AG09309 (cell line): ENCODE data around the gene ELAVL1.
"Not testable (repeated sequence)": the region's sequence is repeated elsewhere in the genome, so short reads cannot be mapped to it uniquely, and the experiment has no call there.

Experiments
- DNase-seq: peaks from one replicate; pipeline ENCODE4 v3.0.0-alpha.2; 2010; ENCODE audit warnings: low read depth
- H3K4me3 ChIP-seq: 2 replicates; pipeline ENCODE4 v1.5.1; 2011; ENCODE audit warnings: mild to moderate bottlenecking, low read depth, low read length, moderate library complexity; ENCODE audit not compliant: control insufficient read depth
- TF ChIP-seq, protein P1 (sequence below): IDR thresholded peaks from 2 replicates; pipeline ENCODE4 v1.5.1; 2011; ENCODE audit warnings: mild to moderate bottlenecking, low read depth, low read length, inconsistent platforms; ENCODE audit not compliant: insufficient read depth, control insufficient read depth; ENCODE audit errors: missing control alignments

Gene ELAVL1

GRCh38 chr19:8044018-8044417 lies 38.6 kb upstream of the ELAVL1 start:
- TF ChIP-seq, protein P1, sequence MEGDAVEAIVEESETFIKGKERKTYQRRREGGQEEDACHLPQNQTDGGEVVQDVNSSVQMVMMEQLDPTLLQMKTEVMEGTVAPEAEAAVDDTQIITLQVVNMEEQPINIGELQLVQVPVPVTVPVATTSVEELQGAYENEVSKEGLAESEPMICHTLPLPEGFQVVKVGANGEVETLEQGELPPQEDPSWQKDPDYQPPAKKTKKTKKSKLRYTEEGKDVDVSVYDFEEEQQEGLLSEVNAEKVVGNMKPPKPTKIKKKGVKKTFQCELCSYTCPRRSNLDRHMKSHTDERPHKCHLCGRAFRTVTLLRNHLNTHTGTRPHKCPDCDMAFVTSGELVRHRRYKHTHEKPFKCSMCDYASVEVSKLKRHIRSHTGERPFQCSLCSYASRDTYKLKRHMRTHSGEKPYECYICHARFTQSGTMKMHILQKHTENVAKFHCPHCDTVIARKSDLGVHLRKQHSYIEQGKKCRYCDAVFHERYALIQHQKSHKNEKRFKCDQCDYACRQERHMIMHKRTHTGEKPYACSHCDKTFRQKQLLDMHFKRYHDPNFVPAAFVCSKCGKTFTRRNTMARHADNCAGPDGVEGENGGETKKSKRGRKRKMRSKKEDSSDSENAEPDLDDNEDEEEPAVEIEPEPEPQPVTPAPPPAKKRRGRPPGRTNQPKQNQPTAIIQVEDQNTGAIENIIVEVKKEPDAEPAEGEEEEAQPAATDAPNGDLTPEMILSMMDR: no peak
- no peak overlapping the region for H3K4me3 ChIP-seq
- no peak for DNase-seq

- no peak for DNase-seq
- H3K4me3 ChIP-seq: no peak overlapping the region
- TF ChIP-seq, protein P1: no peak
These were observed 37.5 kb upstream of the ELAVL1 start for GRCh38 chr19:8042900-8043299.

DNA sequence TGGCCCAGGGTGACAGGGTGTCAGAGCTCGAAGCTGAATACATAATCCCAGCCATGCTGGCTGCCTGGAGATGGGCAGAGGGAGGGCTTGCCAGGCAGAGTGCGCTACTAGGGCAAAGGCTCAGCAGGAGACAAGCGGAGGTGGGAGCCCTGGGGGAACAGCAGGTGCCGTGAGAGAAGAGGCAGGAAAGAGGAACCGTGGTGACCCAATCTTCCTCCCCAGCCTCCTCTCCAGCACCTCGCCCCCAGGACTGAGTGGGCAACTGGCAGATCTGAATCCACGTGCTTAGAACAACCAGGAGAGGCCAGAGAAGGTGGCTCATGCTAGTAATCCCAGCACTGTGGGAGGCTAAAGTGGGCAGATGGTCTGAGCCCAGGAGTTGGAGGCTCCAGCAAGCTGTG lies 36.1 kb upstream of the ELAVL1 start:
- H3K4me3 ChIP-seq: no peak overlapping the region
- DNase-seq: no peak
- TF ChIP-seq, protein P1: no peak

DNA sequence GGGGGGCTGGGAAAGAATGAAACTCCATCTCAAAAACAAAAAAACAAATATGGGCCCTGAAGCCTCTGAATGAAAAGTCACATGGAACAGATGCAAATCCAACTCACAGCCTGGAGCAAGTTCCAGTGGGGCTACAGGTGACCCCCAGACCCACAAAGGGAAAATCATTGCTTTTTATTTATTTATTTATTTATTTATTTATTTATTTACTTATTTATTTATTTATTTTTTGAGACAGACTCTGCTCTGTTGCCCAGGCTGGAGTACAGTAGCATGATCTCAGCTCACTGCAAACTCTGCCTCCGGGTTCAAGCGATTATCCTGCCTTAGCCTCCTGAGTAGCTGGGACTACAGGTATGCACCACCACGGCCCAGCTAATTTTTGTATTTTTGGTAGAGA lies 33.8 kb upstream of the ELAVL1 start:
- TF ChIP-seq, protein P1: no peak
- H3K4me3 ChIP-seq: no peak overlapping the region
- no peak for DNase-seq

DNA sequence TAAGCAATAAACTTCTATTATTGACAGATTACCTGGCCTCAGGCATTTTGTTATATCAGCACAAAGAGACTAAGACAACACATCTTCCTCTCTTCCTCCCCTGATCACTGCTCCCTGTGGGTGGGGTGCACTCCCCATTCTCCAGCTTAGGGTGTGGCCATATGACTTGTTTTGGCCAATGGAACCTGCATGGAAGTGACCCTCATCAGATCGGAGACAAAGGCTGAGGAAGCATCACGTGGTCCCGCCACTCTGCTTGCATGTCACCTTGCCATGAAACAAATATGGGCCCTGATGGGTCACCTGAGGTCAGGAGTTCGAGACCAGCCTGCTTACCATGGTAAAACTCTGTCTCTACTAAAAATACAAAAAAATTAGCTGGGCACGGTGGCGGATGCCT lies 33.4 kb upstream of the ELAVL1 start:
- no peak for DNase-seq
- H3K4me3 ChIP-seq: no peak overlapping the region
- TF ChIP-seq, protein P1: no peak

DNA sequence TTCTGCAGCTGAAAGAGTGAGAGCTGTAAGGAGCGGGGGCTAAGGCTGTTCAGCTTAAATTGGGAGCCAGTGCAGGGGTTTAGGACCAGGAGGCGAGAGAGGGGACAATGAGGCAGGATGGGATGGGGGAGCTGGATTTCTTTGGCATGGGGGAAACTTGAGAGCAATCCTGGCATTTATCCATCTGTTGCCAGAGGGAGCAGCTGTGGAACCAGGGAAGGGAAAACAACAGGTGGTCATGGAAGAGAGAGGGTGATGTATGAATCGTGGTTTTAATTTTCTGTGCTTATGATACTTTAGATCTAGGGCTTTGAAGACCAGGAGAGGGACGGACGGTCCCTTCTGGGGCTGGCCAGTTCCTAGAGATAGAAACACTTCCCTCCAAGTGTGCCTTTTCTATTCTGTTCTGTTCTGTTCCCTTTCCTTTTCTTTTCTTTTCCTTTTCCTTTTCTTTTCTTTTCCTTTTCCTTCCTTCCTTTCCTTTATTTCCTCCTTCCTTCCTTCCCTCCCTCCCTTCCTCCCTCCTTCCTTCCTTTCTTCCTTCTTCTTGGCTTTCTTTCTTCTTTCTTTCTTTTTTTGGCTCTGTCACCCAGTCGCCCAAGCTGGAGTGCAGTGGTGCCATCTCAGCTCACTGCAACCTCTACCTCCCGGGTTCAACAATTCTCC lies 31.1 kb upstream of the ELAVL1 start:
- TF ChIP-seq, protein P1: no peak
- H3K4me3 ChIP-seq: no peak overlapping the region
- no peak for DNase-seq

DNA sequence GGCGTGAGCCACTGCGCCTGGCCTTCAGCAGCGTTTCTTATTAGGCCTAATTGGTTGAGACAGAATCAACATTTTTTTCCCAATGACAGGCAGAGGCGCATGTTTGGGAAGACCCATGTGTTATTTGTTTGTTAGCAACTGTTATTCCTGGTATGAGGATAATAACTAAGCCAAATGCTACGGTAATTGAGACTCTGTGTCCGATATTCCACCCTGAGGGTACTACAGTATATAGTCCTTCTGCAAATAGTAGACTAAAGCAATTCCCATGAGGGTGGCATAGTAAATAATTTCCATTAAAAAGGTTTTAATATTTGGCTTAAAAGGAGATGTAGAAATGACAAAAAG lies 28.7 kb upstream of the ELAVL1 start:
- DNase-seq: no peak
- no peak overlapping the region for H3K4me3 ChIP-seq
- TF ChIP-seq, protein P1: no peak

GRCh38 chr19:8033287-8034177 lies 28.1 kb upstream of the ELAVL1 start:
- not testable (repeated sequence) for H3K4me3 ChIP-seq, DNase-seq
